Erythroblast (primary cell): Measurements from ENCODE around the gene HPSE.
"Not testable (repeated sequence)": the region's sequence is repeated elsewhere in the genome, so short reads cannot be mapped to it uniquely, and the experiment has no call there.

Source experiments
- DNase-seq, 2 experiments: peaks; one replicate each; lab custom pipeline; 2025; lab: John Stamatoyannopoulos, UW
- GATA1 ChIP-seq: IDR thresholded peaks from 2 replicates; pipeline ENCODE4 v1.6.1; 2011; ENCODE audit warnings: low read depth, mild to moderate bottlenecking, control low read depth, low read length, moderate library complexity
- POLR2A ChIP-seq: IDR thresholded peaks from 2 replicates; pipeline ENCODE4 v1.6.1; 2011; ENCODE audit warnings: mild to moderate bottlenecking, low read length

Gene HPSE

DNA sequence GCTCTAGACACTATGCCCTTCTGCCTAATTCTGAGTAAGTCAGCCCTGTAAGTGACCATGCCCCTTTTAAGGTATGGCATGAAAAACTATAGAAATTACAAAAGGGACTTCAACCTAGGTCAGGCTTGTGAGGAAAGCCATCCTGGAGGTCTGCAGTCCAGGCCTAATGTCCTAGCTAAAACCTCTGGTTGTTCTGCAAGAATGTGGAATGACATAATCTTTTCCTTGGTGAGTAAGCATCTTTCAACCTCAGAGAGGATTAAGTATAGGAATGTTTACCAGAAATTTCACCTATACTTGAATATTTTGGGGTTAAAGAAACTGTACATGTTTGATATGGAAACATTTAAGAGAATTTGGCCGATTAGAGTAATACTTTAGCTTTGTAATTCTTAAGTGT lies 23.8 kb upstream of the HPSE start:
- no peak for TF ChIP-seq POLR2A
- TF ChIP-seq GATA1, result no peak
- DNase-seq, result no peak

DNA sequence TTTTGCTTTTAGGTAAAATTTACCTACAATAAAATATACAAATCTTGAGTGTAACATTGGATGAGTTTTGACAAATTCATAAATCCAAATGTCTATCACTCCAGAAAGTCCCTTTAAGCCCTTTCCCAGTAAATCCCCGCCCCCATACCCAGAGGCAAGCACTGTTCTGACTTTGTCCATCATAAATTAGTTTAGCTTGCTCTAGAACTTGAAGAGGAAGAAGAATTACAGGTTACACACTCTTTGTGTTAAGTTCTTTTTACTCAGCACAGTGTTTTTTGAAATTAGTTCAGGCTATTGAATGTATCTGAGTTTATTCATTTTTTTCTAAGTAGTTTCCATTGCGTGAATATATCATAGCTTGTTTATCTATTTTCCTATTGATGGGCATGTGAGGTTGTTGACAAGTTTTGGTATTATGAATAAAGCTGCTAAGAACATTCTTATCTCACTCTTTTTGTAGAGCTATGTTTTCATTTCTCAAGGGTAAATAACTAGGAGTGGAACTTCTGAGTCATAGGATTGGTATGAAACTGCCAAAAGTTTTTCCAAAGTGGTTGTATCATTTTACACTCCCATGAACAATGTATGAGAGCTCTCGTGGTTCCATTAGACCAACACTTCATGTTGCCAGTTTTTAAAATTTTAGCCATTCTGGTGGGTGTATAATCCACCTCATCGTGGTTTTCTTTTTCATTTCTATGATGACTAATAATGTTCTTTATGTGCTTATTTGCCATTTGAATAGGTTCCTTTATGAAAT lies 22.4 kb upstream of the HPSE start:
- DNase-seq, result no peak
- TF ChIP-seq POLR2A (no peak), GATA1 (no peak)

DNA sequence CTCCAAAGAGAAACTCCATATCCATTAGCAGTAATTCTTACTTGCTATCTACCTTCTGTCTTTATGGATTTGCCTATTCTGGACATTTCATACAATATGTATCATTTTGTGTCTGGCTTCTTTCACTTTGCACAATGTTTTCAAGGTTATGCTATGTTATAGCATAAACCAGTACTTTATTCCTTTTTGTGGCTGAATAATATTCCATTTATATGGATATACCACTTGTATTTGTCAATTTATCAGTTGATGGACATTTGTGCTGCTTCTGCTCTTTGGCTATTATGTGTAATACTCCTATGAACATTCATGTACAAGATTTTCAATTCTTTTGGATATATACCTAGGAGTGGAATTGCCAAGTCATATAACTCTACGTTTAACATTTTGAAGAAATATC lies 18.9 kb upstream of the HPSE start:
- DNase-seq, result no peak
- TF ChIP-seq GATA1, result no peak
- no peak for TF ChIP-seq POLR2A

DNA sequence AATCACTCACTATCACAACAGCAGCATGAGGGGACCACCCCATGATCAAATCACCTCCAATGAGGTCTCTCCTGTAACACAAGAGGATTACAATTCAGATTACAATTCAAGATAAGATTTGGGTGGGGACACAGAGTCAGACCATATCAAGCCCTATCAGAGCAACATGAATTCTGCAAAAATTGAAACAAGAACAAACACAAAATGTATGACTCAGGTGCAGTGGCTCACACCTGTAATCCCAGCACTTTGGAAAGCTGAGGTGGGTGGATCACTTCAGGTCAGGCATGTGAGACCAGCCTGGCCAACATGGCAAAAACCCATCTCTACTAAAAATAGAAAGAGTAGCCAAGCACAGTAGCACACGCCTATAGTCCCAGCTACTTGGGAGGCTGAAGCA lies 13.4 kb upstream of the HPSE start:
- no peak for TF ChIP-seq GATA1
- DNase-seq, result no peak

DNA sequence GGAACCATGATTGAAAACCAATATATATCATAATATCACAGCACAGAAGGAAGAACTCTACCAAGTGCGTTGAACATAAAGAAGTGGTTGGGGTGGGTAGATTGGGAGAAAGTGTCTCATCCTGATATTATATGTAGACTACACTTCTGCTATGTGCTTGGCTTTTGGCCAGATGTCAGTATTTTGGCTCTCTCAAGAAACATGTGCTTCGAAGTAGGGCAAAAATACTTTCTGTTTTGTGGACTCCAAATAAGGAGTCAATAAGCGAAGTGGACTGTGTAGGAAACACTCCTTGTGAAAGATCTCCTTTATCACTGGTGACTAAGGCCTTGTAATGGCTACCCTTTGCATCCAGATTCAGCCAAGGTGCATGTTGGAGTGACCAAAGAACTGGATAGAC lies 7.8 kb upstream of the HPSE start:
- TF ChIP-seq POLR2A (no peak), GATA1 (no peak)
- no peak for DNase-seq

DNA sequence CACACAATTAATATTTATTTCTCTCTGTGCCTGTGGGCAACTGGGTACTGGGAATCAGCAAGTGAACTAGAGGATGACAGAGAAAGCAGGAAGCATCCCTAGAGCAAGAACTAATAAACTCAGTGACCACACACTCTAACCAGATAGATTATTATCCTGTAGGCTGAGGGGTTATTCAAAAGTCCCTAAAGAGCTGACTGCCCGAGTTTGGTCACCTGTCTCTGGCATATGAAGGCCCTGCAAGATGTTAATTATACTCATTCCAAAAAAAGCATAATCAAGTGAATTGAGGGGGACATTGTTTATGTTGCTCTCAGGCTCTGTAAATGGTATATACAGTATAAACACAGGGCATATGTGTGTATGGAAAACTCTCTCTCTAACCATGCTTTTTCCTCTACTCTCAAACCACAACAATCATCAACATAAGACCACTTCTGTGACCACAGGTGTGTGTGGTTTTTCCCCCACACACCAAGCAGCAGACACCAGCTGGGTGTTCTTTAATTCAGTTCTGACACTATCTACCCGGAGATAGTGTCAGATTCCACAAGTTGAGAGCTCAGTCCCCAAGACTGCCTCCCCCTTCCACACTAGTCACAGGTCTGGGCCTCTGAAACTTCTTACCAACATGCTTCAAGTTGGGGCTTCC lies 6.2 kb upstream of the HPSE start:
- no peak for DNase-seq
- TF ChIP-seq GATA1, result no peak
- TF ChIP-seq POLR2A, result no peak

DNA sequence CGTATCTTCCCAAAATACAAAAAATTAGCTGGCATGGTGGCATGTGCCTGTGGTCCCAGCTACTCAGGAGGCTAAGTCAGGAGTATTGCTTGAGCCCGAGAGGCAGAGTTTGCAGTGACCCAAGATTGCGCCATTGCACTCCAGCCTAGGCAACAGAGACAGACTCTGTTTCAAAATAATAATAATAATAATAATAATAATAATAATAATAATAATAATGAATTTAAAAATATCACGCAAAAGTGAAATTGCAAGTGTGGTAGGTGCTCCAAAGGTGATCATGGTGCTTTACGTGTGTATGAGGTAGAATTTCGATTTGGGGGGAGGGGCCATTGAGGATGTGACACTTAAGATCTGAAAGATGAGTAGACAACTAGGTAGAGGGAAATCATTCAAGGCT lies 4.9 kb upstream of the HPSE start:
- TF ChIP-seq POLR2A (no peak), GATA1 (no peak)
- DNase-seq, result no peak

DNA sequence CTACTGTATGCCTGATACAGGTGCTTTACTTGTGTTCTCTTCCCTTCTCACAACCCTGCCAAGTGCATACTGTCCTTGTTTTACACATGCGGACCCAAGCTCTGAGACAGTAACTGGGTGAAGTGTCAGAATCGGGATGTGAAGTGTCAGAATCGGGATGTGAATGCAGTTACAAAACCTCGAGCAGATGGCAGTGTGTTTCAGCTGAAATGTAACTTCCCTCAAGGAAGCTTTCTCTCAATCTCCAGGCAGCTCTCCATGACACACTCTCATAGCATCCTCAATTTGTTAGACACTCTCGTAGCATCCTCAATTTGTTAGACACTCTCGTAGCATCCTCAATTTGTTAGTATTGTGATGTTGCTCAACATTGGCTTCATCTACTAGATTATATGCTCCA lies 1.1 kb upstream of the HPSE start:
- TF ChIP-seq GATA1 (no peak), POLR2A (no peak)
- DNase-seq, result no peak

DNA sequence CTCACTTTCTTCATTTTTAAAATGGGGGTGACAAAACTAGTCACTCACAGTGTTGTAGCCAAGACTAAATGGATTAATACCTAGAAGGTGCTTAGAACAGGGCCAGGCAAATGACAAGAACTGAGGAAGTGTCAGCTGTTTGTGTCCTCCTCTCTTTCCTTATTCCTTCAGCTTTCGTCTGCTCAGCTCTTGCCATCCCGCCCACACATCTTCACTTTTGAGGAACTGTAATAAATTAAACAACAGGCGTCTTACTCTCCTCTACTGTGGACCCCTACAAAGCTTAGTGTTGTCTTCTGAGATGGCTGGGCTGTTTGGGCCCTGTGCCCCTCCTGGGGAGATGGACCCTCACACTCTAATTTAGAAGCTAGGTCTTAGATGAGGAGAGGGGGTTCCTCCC lies 2.7 kb downstream of the HPSE start:
- TF ChIP-seq GATA1 (no peak), POLR2A (no peak)
- no peak for DNase-seq

DNA sequence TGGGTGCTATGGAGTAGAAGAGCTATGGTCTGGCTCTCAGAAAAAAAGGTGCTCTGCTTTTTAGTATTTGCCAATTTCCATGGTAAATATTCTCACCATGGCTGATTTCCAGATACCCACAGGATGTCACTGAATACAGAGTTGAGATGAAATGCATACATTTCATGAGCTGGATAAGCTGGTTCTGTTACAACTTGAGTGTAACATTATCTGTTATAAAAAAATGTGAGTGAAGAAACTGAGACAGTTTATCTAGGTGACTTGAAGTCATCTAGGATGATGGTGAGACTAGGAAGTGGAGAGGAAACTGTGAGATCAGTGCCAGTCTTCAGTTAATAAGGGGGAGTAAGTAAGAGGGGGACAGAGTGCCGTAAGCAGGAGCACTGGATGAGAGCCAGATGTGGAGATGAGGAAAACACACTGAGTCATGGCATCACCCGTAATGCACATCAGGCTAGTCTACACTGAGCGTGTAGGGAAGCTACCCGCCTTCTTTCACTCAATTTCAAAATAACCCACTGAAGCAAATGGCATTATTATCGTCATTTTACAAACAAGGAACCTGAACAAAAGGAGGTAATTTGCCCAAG lies 5.0 kb downstream of the HPSE start:
- DNase-seq, result peak in 1 of 2 experiments; percentile 22

DNA sequence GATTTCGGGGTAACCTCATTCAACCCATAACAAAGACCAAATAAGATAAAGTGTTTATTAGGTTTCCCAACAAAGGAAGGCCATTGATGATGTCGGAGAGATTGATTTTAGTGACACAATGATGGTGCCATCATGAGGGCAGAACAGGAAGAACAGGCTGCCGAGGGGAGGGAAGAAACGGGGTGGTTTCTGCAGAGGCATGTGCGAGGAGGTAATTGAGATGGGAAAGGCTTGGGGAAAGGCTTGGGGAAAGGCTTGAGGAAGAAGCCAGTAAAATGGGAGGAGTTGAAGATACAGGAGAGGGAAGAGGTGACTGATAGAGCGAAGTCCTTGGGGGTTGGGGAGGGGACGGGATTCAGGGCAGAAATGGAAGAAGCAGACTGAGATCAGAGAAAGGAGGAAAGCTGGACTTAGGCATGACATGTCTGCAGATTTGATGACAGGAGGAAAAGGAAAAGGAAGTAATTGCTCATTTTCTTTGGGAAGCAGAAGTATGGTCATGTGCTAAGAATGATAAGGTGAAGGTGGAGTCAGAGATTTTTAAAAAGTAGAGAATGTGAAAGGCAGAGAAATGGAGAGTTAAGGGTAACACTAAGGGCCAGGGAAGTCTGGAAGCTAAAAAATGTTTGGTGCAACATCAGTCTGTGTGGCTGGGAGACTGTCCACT lies 6.0 kb downstream of the HPSE start:
- DNase-seq, result peak; percentile 4 to 5
- no peak for TF ChIP-seq POLR2A
- no peak for TF ChIP-seq GATA1

More for the DNA sequence above, 5.0 kb downstream of the HPSE start:
- TF ChIP-seq GATA1, result no peak
- TF ChIP-seq POLR2A, result no peak

DNA sequence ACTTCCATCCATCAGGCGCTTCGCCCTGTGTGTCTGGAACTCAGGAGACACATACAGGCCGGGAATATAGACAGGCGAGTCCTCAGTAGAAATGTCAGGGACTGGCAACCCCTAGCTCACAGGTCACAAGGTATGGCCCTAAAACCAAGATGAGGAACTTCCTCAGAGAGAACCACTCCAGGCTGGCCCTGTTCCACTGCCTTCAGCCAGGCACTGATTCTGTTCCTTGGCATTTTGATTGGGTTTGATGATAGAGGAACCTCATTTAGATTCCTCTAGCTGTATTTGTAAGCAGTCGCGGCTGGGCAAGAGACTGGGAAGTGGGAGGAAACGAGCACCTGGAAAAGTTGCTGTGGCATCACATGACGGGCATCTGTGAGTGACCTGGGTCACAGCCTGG lies 8.1 kb downstream of the HPSE start:
- no peak for TF ChIP-seq GATA1
- TF ChIP-seq POLR2A, result no peak
- DNase-seq, result no peak

DNA sequence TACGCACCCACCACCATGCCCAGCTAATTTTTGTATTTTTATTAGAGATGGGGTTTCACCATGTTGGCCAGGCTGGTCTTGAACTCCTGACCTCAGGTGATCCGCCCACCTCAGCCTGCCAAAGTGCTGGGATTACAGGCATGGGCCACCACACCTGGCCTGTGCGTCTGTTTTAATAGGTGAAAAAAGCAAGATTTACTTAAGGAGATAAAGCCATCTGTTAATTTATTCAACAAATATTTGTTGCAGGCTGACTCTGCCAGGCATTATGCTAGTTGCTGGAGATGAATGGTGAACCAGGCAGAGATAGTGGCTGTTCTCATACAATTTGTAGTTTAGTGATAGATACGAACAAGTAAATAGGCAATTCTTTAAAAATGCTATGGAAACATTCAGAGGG lies 9.3 kb downstream of the HPSE start:
- not testable (repeated sequence) for DNase-seq

DNA sequence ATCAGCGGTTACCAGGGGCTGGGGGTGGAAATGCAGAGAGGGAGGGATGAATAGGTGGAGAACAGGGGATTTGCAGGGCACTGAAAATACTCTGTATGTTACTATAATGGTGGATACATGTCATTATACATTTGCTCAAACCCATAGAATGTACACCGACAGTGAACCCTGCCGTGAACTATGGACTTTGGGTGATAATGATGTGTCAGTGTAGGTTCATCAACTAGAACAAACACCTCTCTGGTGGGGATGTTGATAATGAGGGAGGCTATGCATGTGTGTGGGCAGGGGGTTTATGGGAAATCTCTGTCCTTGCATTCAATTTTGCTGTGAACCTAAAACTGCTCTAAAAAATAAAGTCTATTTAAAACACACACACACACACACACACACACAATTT lies 11.5 kb downstream of the HPSE start:
- no peak for DNase-seq
- TF ChIP-seq GATA1 (no peak), POLR2A (no peak)

DNA sequence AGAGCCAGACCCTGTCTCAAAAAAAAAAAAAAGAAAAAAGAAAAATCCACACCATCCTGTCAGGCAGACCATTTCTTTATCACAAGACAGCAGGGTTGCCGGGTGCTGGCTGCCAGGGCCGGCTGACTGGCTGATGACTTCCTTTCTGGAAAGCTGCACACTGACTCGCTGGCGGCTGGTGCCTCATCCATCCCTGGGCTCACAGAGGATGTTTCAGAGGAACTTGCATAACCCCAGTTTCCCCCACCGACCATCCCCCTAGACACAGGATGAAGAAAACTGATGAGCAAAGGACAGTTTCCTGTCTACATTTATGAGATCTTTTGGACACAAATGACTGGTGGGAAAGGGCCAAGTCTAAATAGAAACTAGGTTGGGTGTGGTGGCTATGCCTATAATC lies 14.1 kb downstream of the HPSE start:
- TF ChIP-seq GATA1 (no peak), POLR2A (no peak)
- no peak for DNase-seq
